Activated CD8-positive, alpha-beta memory T cell treated with anti-CD3 and anti-CD28 coated beads, Interleukin-2, amount 50 U/mL, for 24 hours (primary cell): ENCODE data around the gene ARMC9.
A peak's percentile ranks its signal among the peaks of the same experiment; 100 is the strongest.
"Not testable (repeated sequence)": the region's sequence is repeated elsewhere in the genome, so short reads cannot be mapped to it uniquely, and the experiment has no call there.

ENCODE experiments used
- DNase-seq: peaks from one replicate; pipeline ENCODE4 v3.0.0-alpha.2; 2020; ENCODE audit errors: extremely low read depth

Gene ARMC9, protein sequence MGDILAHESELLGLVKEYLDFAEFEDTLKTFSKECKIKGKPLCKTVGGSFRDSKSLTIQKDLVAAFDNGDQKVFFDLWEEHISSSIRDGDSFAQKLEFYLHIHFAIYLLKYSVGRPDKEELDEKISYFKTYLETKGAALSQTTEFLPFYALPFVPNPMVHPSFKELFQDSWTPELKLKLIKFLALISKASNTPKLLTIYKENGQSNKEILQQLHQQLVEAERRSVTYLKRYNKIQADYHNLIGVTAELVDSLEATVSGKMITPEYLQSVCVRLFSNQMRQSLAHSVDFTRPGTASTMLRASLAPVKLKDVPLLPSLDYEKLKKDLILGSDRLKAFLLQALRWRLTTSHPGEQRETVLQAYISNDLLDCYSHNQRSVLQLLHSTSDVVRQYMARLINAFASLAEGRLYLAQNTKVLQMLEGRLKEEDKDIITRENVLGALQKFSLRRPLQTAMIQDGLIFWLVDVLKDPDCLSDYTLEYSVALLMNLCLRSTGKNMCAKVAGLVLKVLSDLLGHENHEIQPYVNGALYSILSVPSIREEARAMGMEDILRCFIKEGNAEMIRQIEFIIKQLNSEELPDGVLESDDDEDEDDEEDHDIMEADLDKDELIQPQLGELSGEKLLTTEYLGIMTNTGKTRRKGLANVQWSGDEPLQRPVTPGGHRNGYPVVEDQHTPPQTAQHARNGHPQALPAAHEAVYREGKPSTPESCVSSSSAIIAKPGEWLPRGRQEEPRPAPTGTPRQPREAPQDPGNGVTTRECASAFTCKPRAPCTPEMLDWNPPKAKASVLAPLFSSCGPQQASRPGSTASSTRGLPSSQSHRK

DNA sequence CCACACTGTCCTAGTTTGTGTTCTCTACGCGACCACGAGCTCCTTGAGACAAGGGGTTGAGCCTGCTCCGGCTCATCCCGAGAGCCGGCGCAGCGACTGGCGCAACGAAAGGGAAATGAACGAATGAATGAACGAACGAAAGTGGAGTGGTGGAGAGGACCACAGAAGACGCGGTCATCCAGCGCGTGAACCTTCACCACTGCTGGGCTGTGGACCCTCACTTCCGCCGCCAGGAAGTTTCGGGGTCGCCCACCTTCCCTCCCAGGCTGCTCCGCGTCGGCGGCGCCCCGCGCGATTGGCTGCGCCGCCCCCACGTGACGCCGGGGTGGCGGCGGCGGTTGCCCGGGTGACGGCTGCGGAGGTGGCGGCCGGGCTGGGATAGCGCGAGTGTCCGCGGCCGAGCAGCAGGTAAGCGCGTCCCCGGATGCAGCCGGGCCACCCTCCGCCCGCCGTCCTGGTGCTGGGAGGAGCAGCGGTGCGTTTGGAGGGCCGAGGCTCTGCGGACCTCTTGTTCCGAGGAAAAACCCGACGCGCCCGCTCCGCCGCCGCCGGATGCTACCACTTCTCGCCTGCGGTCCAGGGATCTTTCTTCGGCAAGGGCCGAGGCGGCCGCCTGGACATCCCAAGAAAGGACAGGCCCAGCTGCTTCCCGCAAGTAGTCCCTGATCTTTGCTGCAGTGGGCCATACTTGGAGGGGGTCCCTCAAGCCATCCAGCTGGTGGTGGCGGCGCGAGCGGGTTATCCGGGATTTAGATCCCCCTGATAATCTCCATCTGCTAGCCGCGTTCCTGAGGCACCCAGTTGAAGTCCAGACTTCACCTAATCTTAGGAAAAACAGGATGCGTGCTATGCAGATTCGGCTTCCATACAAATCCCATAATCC is at the start of gene ARMC9:
Gene ARMC9 (plus strand): TSS at position 341 of the 883 bp plus-strand sequence. CDS start 7,608 bp downstream, outside the sequence.
- peak; percentile 40 for DNase-seq

GRCh38 chr2:231152800-231153557 is 45.5 kb upstream of the ARMC9 start:
- DNase-seq, result no peak

DNA sequence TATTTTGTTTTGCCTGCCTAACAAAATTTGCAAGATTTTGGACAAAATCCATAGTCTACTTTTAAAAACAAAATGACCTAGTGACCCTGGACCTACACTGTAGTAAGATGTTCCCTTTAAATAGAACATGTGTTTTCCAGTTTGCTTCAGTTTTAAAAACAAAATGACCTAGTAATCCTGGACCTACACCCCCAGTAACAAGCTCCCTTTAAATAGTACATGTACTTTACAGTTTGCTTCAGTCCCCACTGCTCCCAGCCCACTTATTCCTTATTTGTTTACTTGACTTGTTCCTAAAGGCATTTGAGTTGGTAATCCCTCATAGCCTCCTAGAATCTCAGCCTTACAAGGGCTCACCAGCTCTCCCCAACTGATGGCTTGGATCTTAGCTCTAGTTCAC is 39.1 kb upstream of the ARMC9 start:
- no peak for DNase-seq

GRCh38 chr2:231160701-231161100 is 37.7 kb upstream of the ARMC9 start:
- no peak for DNase-seq

- DNase-seq, result no peak
Measured at GRCh38 chr2:231161252-231161839, 37.1 kb upstream of the ARMC9 start.

DNA sequence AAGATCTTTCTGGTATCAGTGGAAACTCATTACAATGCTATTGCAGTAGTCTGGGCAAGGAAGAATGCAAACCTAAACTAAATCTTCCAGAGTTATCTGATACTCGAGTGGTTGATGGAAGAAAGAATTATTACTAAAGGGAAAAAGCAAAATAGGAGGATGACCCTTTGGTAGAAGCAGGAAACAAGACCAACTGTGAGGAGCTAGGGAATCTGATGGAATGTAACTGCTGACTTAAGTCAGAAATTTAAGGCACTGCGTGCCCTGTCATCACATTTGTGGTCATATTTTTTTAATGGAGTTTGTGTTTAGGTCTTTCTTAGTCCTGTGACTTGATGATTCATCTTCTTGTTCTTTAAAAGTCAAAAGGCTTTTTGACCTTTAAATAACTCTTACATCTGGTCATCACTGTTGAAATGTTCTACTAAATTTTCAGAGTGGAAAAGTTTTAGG is 36.5 kb upstream of the ARMC9 start:
- DNase-seq, result no peak

GRCh38 chr2:231163011-231163410 is 35.4 kb upstream of the ARMC9 start:
- DNase-seq, result no peak

GRCh38 chr2:231163414-231164095 is 34.9 kb upstream of the ARMC9 start:
- DNase-seq, result no peak

DNA sequence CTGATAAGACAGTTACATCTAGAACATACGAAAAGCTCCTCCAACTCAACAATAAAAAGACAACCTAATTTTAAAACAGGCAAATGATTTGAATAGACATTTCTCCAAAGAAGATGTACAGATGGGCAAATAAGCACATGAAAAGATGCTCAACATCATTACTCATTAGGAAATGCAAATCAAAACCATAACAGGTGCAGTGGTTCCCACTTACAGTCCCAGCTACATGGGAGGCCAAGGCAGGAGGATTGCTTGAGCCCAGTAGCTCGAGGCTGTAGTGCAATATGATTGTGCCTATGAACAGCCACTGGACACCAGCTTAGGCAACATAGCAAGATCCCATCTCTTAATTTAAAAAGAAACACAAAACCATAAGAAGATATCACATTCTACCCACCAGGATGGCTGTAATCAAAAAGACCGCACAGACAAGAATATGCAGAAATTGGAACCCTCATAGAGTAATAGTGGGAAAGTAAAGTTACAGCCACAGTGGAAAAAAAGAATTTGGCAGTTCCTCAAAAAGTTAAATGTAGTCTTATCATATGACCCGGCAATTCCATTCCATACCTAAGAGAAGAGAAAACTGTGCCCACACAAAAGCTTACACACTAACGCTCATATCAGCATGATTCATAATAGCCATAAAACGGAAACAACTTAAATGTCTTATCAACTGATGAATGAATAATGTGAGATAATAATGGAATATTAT is 30.5 kb upstream of the ARMC9 start:
- DNase-seq, result no peak

GRCh38 chr2:231168460-231169139 is 29.8 kb upstream of the ARMC9 start:
- DNase-seq, result no peak

GRCh38 chr2:231169488-231169887 is 28.9 kb upstream of the ARMC9 start:
- DNase-seq, result no peak

DNA sequence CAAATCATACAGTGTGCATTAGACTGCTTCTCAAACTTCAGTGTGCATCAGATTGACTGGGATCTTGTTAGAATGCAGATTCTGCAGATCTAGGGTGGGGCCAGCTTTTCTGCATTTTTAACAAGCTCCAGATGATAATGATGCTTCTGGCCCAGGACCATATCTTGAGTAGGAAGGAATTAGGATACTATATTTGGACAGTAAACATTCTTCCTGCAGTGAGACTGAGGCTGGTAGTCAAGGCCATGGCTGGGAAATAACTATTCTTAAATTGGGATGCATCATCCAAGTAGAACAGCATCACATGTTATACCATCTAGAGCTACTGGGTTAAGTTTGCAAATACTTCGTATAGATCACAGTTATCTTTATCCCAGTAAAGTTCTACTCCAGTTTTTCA is 28.4 kb upstream of the ARMC9 start:
- DNase-seq, result no peak

- DNase-seq, result no peak
Measured at GRCh38 chr2:231172025-231172424, 26.4 kb upstream of the ARMC9 start.

DNA sequence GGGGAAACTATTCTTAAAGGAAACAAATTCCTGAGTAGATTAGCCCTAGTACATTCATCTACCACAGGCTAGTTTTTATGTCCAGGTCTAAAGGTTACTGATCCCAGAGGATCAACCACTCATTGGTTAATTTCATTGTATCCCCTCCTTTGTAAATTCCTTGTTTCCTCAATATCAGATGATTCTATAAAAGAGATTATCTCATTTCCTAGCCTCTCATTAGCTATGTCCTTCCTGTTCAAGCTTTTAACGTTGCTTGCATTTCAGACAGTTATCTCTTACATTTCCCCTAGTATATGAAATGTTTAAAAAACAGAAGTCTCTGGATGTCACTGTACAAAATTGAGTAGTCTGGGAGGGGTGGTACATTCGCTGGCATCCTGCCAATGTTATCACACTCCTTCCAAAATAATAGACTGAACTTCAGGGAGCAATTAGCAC is 24.2 kb upstream of the ARMC9 start:
- no peak for DNase-seq

GRCh38 chr2:231176066-231176465 is 22.4 kb upstream of the ARMC9 start:
- no peak for DNase-seq

GRCh38 chr2:231177156-231178025 is 21.0 kb upstream of the ARMC9 start:
- no peak for DNase-seq

DNA sequence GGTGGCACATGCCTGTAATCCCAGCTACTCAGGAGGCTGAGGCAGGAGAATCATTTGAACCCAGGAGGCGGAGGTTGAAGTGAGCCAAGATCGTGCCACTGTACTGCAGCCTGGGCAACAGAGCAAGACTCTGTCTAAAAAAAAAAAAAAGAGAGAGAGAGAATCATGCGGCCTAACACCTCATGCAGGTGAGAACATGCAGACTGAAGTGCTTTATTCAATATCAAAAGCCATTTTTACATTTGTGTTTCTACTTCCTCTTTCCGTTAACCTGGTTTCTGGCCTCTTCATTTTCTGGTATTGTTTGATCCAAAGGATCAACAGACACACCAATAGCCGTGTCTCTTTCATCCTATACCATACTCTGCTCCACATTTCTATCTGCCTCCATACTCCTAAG is 19.6 kb upstream of the ARMC9 start:
- DNase-seq, result not testable (repeated sequence)
